NCI-H524 treated with DMSO at 0.1 percent for 48 hours (cell line): Measurements from ENCODE around the gene OR13F1.
"Not testable (repeated sequence)": the region's sequence is repeated elsewhere in the genome, so short reads cannot be mapped to it uniquely, and the experiment has no call there.

ENCODE experiments used
- DNase-seq: peaks from one replicate; lab custom pipeline; 2025; lab: John Stamatoyannopoulos, UW

OR13F1 gene, protein sequence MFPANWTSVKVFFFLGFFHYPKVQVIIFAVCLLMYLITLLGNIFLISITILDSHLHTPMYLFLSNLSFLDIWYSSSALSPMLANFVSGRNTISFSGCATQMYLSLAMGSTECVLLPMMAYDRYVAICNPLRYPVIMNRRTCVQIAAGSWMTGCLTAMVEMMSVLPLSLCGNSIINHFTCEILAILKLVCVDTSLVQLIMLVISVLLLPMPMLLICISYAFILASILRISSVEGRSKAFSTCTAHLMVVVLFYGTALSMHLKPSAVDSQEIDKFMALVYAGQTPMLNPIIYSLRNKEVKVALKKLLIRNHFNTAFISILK

DNA sequence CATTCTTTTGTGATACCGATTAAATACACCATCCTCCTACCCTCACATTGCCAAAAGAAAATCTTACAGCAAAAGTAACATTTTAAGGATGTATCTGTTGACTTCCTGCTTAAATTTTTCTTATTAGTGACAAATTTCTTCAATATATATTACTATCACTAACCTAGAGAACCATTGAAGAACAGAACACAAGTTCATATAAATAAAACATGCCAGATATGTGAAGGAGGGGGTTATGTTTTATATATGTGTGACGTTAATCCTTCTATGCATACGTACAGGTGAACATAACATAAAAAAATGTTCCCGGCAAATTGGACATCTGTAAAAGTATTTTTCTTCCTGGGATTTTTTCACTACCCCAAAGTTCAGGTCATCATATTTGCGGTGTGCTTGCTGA, at the start of gene OR13F1:
TSS of gene OR13F1 (plus strand) at position 301 of the 400 bp plus-strand sequence. CDS start at position 301, 0 bp downstream.
- no peak for DNase-seq

DNA sequence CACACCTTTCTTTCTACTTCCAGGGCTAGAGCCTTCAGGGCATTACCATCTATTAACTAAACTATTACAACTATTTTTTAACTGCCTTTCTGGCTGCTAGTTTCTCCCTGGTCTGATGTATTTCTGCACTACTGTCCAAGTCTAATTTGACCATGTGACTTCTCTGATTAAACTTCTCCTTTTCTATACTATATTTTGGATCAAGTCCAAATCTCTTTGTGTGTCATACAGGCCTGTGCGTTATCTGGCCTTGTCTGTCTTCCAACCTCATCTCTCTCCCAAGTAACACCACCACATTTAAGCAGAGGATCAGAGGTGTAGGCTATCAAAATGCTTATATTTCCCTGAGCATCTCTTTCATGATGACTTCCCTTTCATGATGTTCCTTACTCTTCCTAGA, 47.2 kb upstream of the OR13F1 start:
- DNase-seq, result no peak

DNA sequence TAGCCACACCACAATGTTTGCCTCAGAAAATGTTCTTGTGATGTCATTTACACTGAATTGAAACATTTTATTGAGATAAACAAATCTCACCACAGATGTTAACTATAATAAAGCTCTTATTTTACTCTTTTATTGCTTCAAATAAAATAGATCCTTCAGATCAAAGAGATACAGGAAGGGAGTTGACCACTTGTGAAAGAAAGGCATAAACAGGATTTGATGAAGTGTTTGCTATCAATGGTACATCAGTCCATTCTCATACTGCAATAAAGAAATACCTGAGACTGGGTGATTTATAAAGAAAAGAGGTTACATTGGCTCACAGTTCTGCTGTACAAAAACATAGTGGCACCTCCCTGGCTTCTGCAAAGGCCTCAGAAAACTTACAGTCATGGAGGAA, 40.2 kb upstream of the OR13F1 start:
- DNase-seq, result no peak

- DNase-seq, result no peak
These were observed 35.8 kb upstream of the OR13F1 start for GRCh38 chr9:104468261-104468660.

DNA sequence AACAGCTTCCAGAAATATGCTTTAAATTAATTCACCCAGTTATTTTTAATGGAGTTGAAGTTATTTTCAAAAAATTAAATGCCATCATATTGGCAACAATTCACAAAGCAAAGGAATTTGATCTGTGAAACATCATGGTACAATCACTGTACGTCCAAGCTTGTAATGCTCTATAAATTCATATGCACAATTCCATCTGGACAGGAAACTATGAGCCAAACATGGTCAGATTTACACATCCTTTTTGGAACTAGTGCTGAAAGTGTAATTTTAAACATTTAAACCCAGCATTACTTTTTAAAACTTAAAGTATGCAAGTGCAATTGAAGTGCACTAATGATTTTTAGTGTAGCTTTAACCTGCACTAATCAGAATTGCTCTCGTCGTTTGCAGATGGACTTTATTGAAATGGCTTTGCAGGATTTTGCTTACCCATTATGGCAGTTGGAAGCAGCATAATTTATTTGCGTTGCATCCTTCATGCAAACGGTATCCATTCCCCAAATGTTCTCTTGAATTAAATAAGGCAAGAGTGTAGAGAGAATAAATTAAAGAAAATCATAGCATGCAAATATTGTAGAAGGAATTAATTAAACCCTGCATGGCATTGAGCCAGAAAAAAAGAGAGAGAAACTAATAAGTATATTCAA, 21.0 kb upstream of the OR13F1 start:
- DNase-seq, result no peak

DNA sequence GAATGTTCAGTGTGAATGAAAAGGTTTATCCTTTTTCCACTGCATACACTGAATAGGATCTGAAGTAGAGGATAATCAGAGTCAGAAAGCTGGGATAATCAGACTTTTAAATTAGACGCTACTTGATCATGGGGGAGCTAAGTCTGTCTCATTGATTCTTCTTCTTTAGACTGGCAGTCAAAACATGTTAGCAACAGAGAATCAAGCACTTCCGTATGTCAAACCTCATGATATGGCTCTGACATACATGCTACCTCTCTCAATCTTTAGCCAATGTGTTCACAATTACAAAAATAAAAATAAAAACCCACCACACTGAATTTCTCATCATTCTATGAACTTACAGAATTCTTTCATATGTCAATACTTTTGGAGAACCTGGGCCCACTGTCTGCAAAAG, 19.0 kb upstream of the OR13F1 start:
- DNase-seq, result no peak

DNA sequence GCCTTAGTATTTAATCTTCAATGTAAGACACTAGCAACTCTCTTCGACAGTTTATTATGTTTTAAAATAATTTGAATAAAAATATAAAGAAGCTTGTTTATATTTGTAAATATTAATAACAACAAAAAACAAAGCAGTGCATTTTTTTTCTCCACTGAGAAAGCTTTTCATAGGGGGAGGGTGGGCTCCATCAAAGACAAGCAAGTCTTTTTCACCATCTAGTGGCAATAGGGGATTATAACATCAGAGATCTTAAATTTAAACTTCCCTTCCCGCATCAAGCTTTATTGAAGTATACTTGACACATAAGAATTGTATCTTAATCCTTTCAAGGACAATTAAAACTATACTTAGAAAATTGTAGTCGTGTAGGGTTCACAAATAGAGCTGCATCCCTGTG, 9.3 kb upstream of the OR13F1 start:
- peak; percentile 62 for DNase-seq

GRCh38 chr9:104503440-104503839, 623 bp upstream of the OR13F1 start:
- no peak for DNase-seq

DNA sequence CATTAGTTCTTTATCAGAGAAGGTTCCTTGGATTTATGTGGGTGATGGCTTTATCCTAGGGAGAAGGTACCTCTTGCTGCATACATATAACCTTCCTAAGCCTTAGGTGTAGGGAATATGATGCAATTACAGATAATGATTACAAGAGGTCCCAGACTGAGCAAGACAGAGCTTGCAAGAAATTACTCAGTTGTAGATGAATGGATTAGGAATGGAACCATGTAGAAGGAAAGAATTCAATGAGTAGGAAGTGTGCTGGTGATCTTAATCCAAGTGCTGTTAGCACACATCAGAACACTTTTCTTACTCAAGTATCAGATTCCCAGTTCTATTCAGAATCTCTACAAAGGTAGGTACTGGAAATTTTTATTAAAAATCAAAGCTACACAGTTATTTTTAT, 2.5 kb downstream of the OR13F1 start:
- no peak for DNase-seq

DNA sequence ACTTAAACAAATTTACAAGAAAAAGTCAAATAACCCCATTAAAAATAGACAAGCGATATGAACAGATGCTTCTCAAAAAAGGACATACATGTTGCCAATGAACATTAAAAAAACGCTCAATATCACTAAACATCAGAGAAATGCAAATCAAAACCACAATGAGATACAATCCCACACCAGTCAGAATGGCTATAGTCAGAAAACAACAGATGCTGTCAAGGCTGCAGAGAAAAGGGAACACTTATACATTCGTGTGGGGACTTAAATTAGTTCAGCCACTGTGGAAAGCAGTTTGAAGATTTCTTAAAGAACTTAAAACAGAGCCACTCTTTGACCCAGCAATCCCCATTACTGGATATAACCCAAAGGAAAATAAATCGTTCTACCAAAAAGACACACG, 10.8 kb downstream of the OR13F1 start:
- DNase-seq, result no peak

DNA sequence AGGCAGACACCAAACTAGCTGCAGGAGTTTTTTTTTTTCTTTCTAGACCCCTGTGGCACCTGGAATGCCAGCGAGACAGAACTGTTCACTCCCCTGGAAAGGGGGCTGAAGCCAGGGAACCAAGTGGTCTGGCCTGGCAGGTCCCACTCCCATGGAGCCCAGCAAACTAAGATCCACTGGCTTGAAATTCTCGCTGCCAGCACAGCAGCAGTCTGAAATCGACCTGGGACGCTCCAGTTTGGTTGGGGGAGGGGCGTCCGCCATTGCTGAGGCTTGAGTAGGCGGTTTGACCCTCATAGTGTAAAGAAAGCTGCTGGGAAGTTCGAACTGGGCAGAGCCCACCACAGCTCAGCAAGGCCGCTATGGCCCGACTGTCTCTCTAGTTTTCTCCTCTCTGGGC, 16.2 kb downstream of the OR13F1 start:
- not testable (repeated sequence) for DNase-seq

GRCh38 chr9:104527109-104527508, 23.0 kb downstream of the OR13F1 start, which contains the start of gene OR13C4:
Gene OR13C4 (minus strand): TSS chr9:104527209. CDS start chr9:104527209, 0 bp downstream.
- no peak for DNase-seq

DNA sequence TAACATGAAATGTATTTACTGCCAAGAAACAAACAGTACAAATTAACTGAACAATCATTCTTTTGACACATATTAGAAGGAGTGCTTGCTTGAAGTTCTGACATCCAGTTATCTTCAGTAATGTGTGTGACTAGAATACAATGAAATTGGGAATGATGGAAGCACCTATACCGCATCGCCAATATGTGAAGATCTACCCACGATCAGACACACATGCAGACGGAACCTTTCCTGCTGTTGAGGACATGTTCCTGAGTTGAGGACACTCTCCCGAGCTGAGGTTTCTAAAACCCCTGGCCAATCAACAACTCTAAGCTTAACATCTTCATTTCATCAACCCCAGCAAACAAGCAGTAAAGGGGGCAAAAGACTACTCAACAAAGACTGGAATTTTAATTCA, 32.7 kb downstream of the OR13F1 start, which contains the start of gene OR13C3:
TSS of gene OR13C3 (minus strand) at position 101 of the 400 bp plus-strand sequence. CDS start 133 bp downstream, outside the sequence.
- no peak for DNase-seq

- DNase-seq, result no peak
These were observed 35.2 kb downstream of the OR13F1 start for GRCh38 chr9:104539275-104539674.

DNA sequence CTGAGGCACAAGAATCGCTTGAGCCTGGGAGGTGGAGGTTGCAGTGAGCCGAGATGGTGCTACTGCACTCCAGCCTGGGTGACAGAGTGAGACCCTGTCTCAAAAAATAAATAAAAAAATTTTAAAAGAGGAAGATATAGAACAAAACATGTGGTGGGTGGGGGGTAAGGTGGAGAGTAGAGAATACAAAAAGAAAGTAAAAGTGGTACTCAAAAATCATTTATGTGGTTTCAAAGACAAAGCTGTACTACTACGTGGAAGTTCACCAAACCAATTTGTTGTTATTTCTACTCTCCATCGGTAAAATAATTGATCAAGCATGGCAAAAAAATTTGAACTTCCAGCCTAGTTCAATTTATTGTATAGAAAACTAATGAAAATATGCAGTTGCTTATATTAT, 40.6 kb downstream of the OR13F1 start:
- DNase-seq, result no peak

DNA sequence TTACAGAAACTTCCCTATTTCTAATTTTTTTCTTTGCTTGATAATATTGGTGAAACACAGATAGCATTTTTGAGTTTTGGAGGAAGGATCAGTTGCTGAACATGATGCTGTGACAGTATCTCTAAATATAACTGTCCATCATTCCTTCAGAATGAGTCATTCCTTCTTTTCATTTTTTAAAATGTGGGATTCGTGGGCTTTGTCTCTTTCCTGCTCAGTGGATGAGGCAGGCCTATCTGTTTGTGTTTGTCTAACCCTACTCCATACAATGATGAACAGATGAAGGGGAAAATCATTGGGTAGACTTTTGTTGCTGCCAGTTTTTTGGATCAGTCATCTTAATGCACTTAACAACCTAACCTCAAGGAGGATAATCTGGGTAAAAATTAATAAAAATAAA, 49.2 kb downstream of the OR13F1 start:
- no peak for DNase-seq
